NCI-H1092 (cell line): ENCODE results near the gene SOX6.

Source experiments
- DNase-seq: peaks from one replicate; lab custom pipeline; 2025; lab: John Stamatoyannopoulos, UW

Gene SOX6

DNA sequence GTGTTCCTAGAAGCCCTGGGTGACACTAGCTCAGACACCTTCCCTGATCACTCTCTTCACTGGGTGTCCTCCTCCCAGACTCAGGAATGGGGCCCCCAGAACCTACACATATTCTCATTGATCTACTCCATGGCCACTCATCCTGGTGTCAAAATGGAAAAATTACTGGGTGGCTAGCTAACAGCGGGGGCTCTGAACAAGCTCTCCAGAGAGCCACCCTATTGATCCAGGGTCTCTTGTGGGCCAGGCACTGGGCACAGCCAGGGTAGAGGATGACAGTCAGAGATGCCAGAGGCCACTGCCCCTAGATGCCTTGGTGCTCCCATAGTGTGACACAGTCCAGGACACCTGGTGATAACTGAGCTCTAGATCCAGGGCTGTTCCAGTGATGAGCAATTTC, 393.1 kb downstream of the SOX6 start:
- no peak for DNase-seq

DNA sequence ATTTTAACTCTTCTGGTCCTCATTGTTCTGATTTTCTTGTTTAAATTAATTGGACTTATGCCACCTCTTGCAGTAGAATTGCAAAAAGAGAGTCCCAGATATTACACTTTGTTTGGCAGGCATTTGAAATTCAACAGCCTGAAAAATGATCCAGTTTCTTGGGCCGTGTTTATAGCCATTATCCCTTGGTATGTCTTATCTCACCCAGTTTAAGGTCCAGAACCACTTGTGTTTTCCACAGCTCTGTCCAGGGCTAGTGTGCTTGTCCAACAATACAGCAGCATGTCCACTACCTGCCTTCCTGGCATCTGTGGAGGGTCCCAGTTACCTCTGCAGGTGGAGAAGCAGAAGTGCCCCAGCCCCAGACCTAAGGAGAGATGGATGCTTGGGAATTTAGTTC, 397.4 kb downstream of the SOX6 start:
- DNase-seq = no peak

DNA sequence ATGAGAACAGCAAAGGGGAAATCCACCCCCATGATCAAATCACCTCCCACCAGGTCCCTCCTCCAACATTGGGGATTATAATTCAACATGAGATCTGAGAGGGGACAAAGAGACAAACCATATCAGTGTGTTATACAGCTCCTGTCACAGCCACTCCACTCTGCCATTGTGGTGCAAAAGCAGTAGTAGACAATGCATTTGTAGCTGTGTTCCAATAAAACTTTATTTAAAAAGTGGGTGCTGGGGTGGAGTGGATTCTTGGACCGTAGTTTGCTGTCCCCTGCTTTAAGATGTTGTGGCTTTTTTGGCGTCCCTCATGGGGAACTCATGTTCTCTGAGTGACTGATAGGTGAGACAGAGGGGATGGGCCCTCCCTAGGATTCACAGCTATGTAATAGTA, 399.1 kb downstream of the SOX6 start:
- DNase-seq = no peak

DNA sequence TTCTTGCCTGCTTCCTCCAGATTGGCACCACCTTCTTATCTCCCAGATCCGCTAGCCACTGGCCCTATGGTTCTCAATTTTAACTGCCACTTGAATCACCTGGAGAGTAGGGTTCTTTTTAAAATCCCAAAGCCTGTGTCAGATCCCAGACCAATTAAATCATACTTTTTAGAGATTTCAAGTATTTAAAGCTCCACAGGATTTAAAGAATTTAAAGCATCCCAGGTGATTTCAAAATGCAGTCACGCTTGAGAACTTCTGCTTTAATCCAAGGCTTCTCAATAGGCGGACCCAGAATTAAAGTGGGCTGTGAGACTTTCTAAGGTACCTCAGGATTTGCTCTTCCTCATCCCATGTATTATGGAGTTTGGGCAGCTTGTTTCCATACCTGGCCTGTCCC, 400.0 kb downstream of the SOX6 start:
- DNase-seq = no peak

- no peak for DNase-seq
Measured at GRCh38 chr11:15955595-15955994, 400.8 kb downstream of the SOX6 start.

DNA sequence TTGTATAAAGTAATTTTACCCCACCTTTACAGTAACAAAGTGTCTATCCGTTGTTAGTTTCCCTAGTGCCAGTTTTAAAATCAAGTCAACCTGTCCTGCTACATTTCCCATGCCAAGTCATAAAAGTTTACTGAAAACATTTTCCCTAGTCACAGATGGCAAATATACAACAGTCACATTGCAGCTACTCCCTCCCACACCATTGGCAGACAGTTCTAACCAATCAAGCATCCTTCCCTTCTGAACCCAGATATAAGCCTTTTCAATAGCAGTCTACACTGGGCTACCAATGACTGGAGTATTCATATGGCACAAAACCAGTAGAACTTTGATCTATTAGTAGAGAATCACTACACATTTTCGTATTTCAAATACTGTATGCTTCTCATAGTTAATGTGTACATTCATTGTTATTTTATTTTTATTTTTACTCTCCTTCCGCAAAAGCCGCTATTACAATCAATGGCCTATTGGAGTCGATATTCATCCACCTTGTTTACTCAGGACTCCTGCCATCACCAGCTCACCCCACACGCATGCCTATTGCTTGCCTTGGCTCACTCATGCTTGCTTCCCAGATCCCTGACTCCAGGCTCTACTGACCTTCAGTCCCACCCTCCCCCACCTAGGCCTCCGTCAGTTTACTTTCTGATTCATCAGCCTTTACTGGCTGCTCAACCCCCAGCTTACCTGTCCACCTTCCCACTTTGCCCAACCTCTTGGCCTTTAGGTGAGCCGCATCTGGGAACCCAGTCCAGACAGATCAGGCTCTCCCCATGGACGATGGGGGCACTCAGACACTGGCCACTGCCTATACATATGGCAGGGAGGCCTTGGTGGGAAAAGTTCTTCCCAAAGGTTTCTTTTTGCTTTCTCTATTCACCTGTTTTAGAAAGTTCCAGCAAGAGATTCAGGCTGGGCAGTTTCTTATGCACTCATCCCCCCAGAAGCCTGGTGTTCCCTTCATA, 408.4 kb downstream of the SOX6 start:
- DNase-seq = no peak

DNA sequence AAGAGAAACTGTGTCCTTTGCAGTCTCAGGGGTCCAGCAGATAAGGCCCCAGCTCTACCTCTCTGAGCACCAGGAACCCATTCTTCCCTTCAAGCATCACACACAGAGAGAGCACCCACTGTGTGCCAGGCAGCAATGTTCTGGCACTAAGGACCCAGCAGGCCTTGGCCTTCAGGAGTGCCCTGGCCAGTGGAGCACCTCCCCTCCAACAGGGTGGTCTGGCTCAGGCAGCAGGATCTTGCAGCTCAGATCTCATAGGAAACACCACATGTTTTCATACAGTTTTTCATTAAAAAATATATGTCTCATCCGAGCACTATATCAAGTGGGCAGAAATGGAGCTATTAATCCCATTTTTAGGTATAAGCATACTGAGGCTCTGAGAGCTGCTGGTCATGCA, 410.6 kb downstream of the SOX6 start:
- DNase-seq = no peak

- DNase-seq = no peak
Measured at GRCh38 chr11:15944460-15944859, 411.9 kb downstream of the SOX6 start.

DNA sequence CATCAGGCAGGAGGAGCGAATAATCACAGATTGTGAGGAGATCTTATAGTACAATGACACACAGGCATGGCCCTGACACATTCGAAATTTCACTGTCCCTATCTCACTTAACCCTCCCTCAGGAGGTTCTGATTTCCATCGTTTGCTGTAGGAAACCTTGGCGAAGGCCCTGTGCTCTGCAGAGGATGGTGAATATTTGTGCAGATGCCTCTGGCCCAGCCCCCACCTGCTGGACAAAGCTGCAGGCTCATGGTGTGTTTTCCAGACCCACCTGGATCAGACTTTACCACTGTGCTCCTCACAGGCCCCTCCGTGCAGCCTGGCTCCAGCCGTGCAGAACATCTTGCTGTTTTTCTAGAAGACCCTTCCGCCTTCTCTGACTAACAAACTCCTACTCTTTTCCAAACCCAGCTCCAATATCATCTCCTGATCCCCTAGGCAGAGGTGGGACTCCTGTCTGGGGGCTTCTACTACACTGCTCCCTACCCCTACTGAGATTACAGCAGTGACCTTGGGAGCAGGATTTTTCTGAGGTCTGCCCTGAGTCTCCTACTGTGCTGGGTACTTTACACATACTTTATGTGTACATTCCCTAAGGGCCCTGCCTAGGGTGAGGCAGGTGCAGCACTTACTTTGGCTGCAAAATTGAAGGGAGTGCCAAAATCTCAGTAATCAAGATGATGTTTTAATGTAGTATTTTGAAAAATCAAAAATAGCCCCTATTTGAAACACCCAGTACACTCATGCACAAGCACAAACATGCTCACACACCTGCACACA, 412.7 kb downstream of the SOX6 start:
- no peak for DNase-seq

DNA sequence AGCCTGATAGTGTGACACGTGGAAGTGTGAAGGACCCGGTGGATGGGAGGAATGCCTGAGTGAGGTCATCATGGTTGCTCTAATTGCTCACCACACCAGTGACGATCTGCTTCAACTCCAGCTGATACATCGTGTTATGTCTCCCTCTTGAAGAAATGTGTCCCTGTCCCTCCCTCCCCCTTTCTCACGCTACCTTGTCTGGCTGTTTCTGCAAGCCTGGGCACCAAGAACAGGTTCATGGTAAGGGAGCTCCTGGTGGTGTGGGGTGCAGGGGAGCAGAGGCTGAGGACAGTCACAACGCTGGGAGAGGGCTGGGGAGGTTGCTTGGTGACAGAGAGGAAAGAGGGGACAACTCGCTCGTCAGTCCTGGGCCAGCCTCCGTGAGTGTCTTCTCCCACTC, 413.4 kb downstream of the SOX6 start:
- DNase-seq = no peak

DNA sequence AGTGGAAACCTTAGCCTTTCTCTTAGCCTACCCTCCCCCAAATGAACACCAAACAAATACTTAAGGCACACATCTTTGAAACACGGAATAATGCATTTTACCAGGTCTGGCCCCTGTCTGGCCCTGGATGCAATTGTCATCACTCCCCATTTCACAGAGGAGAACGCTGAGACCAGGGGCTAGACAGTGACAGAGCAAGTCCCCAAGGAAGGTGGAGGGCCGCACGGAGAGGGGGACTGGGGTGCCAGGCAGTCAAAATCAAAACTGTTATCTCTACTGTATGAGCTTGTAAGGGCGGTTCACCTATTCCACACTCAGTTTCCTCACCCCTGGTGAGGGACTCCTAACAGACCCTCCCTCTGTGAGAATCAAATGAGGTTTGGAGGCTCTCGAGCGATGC, 414.2 kb downstream of the SOX6 start:
- DNase-seq = no peak

- DNase-seq = no peak
Measured at GRCh38 chr11:15941206-15941770, 415.1 kb downstream of the SOX6 start.

DNA sequence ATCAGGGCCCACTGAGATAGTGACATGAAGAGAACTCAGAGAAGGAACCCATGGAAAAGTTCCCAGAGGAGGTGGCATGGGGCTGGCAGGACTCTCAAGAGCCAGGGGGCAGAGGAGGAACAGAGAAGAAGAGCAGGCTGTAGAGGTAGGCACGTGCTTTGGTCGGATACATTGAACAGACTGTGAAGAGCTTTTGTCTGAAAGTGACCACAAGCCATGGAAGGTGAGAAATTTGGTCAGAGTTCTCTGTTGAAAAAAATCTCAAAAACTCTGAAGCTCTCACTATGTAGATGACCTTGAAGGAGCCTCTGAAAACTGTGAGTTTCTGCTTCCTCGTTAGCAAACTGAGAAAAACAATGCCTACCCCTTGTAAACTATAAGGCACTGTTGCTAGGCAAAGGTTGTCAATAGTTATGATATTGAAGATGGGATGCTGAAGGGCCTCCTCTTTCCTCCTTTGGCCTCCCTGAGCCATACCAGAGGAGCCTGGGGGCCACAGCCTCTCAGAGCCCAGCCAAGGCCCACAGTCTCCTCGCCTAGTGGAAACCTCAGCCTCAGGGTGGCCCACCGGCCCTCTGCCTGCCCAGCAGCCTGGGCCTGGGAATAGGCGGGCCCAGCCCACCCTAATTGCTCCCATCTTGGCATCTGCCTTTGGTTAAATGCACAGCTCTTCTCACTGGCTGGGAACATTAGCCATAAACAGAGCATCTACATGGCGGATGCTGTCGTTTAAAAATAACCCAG, 415.7 kb downstream of the SOX6 start:
- DNase-seq = no peak

- DNase-seq = no peak
Measured at GRCh38 chr11:15938983-15939382, 417.4 kb downstream of the SOX6 start.

GRCh38 chr11:15938121-15938611, 418.2 kb downstream of the SOX6 start:
- no peak for DNase-seq

DNA sequence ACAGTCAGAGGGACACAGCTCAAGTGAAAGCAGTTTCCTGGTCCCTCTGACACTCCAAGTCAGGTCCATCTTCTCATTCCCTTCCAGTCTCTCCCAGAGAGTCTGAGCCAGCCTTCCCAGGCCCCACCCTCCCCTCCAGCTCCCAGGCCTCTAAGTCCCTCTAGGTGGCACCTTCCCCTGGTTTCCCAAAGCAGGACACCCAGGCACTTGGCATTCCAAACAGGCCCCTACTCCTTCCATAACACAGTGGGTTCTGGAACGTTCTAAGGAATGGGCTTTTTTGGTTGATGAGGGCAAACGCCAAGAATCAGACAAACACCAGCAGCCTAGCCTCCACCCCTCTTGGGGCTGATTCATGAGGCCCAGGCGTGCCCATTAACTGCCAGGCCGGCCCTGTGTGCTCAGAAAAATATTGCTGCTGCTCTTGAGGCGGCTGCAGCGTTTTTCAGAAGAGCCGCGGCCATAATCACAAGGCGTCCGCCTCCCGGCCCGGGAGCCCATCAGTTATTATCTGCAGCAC, 418.7 kb downstream of the SOX6 start:
- DNase-seq = no peak

GRCh38 chr11:15936011-15936410, 420.3 kb downstream of the SOX6 start:
- DNase-seq = no peak

GRCh38 chr11:15935373-15935772, 421.0 kb downstream of the SOX6 start:
- DNase-seq = no peak

- no peak for DNase-seq
Measured at GRCh38 chr11:15933886-15934625, 422.3 kb downstream of the SOX6 start.

- no peak for DNase-seq
Measured at GRCh38 chr11:15932417-15932816, 423.9 kb downstream of the SOX6 start.

GRCh38 chr11:15931497-15931896, 424.8 kb downstream of the SOX6 start:
- DNase-seq = no peak
